ENCODE results near the gene OXLD1.

Gene OXLD1

DNA sequence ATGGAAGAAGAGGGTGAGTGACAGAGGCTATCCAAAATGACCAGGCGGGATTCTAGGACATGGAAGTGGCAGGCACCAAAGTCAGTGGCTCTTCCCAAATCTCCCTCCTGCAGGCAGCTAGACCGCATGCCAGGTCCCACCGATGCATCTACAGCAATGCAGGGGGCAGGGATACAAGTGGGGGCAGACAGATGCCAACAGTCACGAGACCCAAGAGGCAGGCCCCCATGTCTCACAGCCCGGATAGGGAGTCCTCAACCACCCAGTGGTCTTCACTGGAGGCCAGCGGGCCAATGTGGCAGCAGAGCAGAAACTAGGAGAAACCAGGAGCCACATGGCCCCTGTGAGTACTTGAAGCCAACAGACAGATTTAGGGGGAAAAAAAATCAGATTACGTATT lies 49.5 kb downstream of the OXLD1 start:
- DNase-seq (ENCODE audit: low spot score): no peak

DNA sequence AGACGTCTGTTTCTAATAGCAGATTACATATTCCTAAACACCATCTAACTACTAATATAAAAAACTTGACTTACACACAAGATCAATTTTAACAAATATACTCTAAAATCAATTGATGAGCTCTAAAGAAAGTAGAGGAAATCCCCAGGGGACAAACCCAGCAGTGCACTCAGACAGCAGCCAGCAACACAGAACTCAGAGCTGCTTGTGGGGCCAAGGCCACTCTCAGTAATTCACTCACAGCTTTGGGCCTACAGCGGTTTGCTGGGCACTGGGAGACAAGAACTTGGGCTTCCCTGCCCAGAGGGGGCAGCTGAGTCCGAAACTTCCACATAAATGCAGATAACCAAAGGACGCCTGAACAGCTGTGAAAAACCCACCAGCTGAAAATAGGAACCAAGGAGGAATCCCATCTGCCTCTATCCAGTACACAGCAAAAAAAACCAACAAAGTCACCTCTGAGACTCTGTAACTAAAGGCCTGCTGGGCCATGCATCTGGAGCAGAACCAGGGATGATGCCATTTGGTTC lies 50.9 kb downstream of the OXLD1 start:
- no peak for DNase-seq (ENCODE audit: low spot score)

All from AG08395 (cell line).